ENCODE results near the gene KLRC1.
"Not testable (repeated sequence)": the region's sequence is repeated elsewhere in the genome, so short reads cannot be mapped to it uniquely, and the experiment has no call there.

Gene KLRC1

DNA sequence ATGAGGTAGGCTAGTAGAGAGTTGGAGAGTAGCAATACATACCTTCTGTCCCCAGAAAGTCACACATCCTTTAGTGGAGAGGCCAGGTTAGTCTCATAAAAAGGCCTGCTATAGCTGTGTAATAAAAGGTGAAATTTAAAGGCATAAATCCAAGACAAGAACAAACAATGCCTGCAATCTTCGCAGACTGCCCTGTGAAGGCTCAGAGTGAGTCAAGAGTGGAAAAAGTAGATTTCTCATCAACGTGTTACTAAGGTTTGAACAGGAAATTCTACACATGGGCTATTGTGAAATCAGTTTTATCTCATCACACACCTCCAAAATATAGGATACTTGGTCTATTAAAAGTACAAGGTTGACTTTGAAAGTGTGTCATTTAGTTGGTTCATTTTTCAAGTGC is at the start of gene KLRC1:
KLRC1 (minus strand) TSS at position 222 of the 400 bp plus-strand sequence. CDS start 2,221 bp downstream, outside the sequence.
- Histone ChIP-seq H3K4me3 (ENCODE audit: low read length) (no peak within 1 kb of the TSS), H3K27me3 (ENCODE audit: control insufficient read depth, insufficient read depth, low read length) (no peaks in the 10 kb centered on the region), H3K36me3 (ENCODE audit: control insufficient read depth, insufficient read depth, low read length) (no peaks in the 10 kb centered on the region), H3K27ac (ENCODE audit: low read depth, low read length) (no peak within 1 kb of the TSS), H3K4me1 (ENCODE audit: control insufficient read depth, insufficient read depth, low read length) (no peaks in the 10 kb centered on the region), H3K9ac (ENCODE audit: low read length) (no peak within 1 kb of the TSS)

DNA sequence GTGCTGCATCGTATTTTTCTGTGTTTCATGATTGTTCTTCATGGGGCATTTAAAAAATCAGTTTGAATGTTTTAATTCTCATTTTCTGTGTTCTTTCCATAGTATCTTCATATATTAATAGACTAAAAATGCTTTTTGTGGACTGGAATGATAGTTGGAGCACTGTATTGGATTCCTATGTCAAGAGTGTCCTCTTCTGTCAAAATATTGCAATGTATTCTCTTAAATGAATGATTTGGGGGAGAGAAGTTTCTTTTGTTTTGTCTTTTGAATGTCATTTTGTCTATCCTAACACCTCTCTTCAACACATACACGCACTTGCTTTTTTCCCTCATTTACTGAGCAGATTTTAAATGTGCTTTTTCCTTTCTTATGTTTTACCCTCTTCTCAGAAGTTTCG is 47.9 kb upstream of the KLRC1 start:
- Histone ChIP-seq H3K4me1 (ENCODE audit: control insufficient read depth, insufficient read depth, low read length) (no peaks in the 10 kb centered on the region), H3K27ac (ENCODE audit: low read depth, low read length) (no peak overlapping the region), H3K36me3 (ENCODE audit: control insufficient read depth, insufficient read depth, low read length) (no peaks in the 10 kb centered on the region), H3K9ac (ENCODE audit: low read length) (no peak overlapping the region), H3K4me3 (ENCODE audit: low read length) (no peak overlapping the region), H3K27me3 (ENCODE audit: control insufficient read depth, insufficient read depth, low read length) (no peaks in the 10 kb centered on the region)

DNA sequence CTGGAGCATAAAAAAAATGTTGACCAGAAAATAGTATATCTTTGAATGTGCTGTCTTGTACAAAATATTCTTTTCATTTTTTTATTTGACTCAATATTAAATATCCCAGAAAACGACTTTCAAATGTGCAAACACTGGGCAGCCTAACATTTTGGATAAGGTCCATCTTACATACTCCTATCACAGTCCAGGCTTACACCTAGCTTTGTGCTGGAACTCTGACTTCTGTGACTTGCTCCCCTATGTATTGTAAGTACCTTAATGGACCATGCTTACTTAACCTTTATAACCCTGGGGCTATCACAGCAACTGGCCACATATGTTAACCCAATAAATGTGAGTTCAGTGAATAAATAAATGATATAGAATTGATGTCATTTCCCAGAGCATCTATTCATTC is 44.9 kb upstream of the KLRC1 start:
- Histone ChIP-seq H3K4me1 (ENCODE audit: control insufficient read depth, insufficient read depth, low read length) (no peaks in the 10 kb centered on the region), H3K9ac (ENCODE audit: low read length) (no peak overlapping the region), H3K27me3 (ENCODE audit: control insufficient read depth, insufficient read depth, low read length) (no peaks in the 10 kb centered on the region), H3K4me3 (ENCODE audit: low read length) (no peak overlapping the region), H3K36me3 (ENCODE audit: control insufficient read depth, insufficient read depth, low read length) (no peaks in the 10 kb centered on the region), H3K27ac (ENCODE audit: low read depth, low read length) (no peak overlapping the region)

DNA sequence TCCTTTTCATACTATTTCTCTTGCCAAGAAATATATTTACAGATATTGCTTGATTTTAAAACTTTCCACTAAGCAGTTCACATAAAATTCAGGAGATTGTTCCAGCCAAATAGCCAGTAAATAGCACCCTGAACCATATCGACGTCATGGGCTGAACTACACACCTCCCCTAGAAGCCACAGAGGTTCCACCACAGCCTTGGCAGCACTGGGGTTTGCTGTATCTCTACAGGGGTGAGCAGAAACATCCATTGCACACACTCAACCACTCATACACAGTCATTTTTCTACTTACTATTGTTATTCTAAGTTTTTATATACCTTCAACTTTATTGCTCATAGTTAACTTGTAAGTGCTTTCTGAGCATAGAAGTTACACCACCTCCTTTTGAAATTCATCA is 44.4 kb upstream of the KLRC1 start:
- H3K36me3 ChIP-seq (ENCODE audit: control insufficient read depth, insufficient read depth, low read length), result no peaks in the 10 kb centered on the region

DNA sequence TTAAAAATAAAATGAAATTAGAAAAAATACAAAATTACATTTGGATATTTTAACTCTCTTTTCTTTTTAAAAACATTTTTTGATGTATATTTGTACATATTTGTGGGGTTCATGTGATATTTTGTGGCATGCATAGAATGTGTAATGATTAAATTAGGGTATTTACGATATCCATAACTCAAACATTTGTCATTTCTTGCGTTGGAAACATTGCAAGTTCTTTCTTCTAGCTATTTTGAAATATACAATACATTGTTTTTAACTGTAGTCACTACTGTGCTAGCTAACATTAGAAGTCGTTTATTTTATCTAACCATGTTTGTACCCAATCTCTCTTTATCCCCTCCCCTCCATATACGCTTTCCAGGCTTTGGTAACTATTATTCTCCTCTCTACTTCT is 38.6 kb upstream of the KLRC1 start:
- Histone ChIP-seq H3K27ac (ENCODE audit: low read depth, low read length) (no peak overlapping the region), H3K4me1 (ENCODE audit: control insufficient read depth, insufficient read depth, low read length) (no peaks in the 10 kb centered on the region), H3K36me3 (ENCODE audit: control insufficient read depth, insufficient read depth, low read length) (no peaks in the 10 kb centered on the region), H3K9ac (ENCODE audit: low read length) (no peak overlapping the region), H3K27me3 (ENCODE audit: control insufficient read depth, insufficient read depth, low read length) (no peaks in the 10 kb centered on the region), H3K4me3 (ENCODE audit: low read length) (no peak overlapping the region)

More for the DNA sequence above, 44.4 kb upstream of the KLRC1 start:
- H3K27me3 ChIP-seq (ENCODE audit: control insufficient read depth, insufficient read depth, low read length), result no peaks in the 10 kb centered on the region
- no peak overlapping the region for H3K4me3 ChIP-seq (ENCODE audit: low read length)
- H3K9ac ChIP-seq (ENCODE audit: low read length), result no peak overlapping the region
- no peaks in the 10 kb centered on the region for H3K4me1 ChIP-seq (ENCODE audit: control insufficient read depth, insufficient read depth, low read length)
- H3K27ac ChIP-seq (ENCODE audit: low read depth, low read length), result no peak overlapping the region

DNA sequence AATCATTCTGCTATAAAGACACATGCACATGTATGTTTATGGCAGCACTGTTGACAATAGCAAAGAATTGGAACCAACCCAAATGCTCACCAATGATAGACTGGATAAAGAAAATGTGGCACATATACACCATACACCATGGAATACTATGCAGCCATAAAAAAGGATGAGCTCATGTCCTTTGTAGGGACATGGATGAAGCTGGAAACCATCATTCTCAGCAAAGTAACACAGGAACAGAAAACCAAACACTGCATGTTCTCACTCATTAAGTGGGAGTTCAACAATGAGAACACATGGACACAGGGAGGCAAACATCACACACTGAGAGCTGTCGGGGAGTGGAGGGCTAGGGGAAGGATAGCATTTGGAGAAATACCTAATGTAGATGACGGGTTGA is 34.2 kb upstream of the KLRC1 start:
- H3K36me3 ChIP-seq (ENCODE audit: control insufficient read depth, insufficient read depth, low read length), result not testable (repeated sequence)

DNA sequence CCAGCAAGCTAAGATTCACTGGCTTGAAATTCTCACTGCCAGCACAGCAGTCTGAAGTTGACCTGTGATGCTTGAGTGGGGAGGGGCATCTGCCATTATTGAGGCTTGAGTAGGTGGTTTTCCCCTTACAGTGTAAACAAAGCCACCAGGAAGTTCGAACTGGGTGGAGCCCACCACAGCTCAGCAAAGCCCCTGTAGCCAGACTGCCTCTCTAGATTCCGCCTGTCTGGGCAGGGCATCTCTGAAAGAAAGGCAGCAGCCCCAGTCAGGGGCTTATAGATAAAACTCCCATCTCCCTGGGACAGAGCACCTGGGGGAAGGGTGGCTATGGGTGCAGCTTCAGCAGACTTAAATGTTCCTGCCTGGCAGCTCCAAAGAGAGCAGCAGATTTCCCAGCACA is 28.7 kb upstream of the KLRC1 start:
- not testable (repeated sequence) for H3K27ac ChIP-seq (ENCODE audit: low read depth, low read length); H3K36me3 ChIP-seq (ENCODE audit: control insufficient read depth, insufficient read depth, low read length); H3K4me1 ChIP-seq (ENCODE audit: control insufficient read depth, insufficient read depth, low read length); H3K4me3 ChIP-seq (ENCODE audit: low read length); H3K27me3 ChIP-seq (ENCODE audit: control insufficient read depth, insufficient read depth, low read length); H3K9ac ChIP-seq (ENCODE audit: low read length)

More for the DNA sequence above, 34.2 kb upstream of the KLRC1 start:
- H3K27me3 ChIP-seq (ENCODE audit: control insufficient read depth, insufficient read depth, low read length); H3K4me3 ChIP-seq (ENCODE audit: low read length); H3K27ac ChIP-seq (ENCODE audit: low read depth, low read length); H3K4me1 ChIP-seq (ENCODE audit: control insufficient read depth, insufficient read depth, low read length); H3K9ac ChIP-seq (ENCODE audit: low read length): not testable (repeated sequence)

DNA sequence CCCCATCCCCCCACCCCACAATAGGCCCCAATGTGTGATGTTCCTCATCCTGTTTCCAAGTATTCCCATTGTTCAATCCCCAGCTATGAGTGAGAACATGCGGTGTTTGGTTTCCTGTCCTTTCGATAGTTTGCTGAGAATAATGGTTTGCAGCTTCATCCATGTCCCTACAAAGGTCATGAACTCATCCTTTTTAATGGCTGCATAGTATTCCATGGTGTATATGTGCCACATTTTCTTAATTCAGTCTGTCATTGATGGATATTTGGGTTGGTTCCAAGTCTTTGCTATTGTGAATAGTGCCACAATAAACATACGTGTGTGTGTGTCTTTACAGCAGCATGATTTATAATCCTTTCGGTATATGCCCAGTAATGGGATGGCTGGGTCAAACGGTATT is 19.6 kb upstream of the KLRC1 start:
- not testable (repeated sequence) for H3K4me1 ChIP-seq (ENCODE audit: control insufficient read depth, insufficient read depth, low read length); H3K27ac ChIP-seq (ENCODE audit: low read depth, low read length); H3K9ac ChIP-seq (ENCODE audit: low read length); H3K4me3 ChIP-seq (ENCODE audit: low read length); H3K36me3 ChIP-seq (ENCODE audit: control insufficient read depth, insufficient read depth, low read length); H3K27me3 ChIP-seq (ENCODE audit: control insufficient read depth, insufficient read depth, low read length)

DNA sequence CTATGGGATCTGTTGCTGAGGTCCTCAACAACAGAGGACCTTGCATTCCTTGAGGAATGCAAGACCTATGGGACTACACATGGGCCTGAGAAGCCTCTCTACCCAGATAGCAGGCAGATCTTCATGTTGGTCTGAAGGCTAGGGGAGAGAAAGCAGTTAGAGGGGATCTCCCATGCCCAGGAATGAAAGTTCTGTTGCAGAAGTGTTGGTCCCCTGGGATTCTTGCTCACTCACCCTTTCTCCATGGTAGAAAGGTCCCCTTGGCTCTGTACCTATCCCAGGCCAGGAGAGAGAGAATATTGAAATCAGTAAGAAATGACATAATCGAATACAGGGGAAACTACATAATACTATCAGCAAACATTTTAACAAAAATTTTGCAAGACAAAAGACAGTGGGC is 16.5 kb upstream of the KLRC1 start:
- no peaks in the 10 kb centered on the region for H3K27me3 ChIP-seq (ENCODE audit: control insufficient read depth, insufficient read depth, low read length)
- H3K4me1 ChIP-seq (ENCODE audit: control insufficient read depth, insufficient read depth, low read length), result no peaks in the 10 kb centered on the region
- H3K9ac ChIP-seq (ENCODE audit: low read length), result no peak overlapping the region
- no peaks in the 10 kb centered on the region for H3K36me3 ChIP-seq (ENCODE audit: control insufficient read depth, insufficient read depth, low read length)
- H3K27ac ChIP-seq (ENCODE audit: low read depth, low read length), result no peak overlapping the region
- no peak overlapping the region for H3K4me3 ChIP-seq (ENCODE audit: low read length)

DNA sequence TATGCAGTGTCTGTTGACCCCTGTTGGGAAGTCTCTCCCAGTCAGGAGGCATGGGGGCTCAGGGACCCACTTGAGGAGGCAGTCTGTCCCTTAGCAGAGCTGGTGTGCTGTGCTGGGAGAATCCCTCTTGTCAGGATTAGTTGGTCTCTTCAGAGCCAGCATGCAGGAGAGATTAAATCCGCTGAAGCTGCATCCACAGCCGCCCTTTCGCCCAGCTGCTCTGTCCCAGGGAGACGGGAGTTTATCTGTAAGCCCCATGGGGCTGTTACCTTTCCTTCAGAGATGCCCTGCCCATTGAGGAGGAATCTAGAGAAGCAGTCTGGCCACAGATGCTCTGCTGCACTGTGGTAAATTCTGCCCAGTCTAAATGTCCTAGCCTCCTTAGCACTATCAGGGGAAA is 13.1 kb upstream of the KLRC1 start:
- no peak overlapping the region for H3K9ac ChIP-seq (ENCODE audit: low read length)
- H3K36me3 ChIP-seq (ENCODE audit: control insufficient read depth, insufficient read depth, low read length), result no peaks in the 10 kb centered on the region
- no peaks in the 10 kb centered on the region for H3K27me3 ChIP-seq (ENCODE audit: control insufficient read depth, insufficient read depth, low read length)
- no peak overlapping the region for H3K4me3 ChIP-seq (ENCODE audit: low read length)
- H3K4me1 ChIP-seq (ENCODE audit: control insufficient read depth, insufficient read depth, low read length), result no peaks in the 10 kb centered on the region
- no peak overlapping the region for H3K27ac ChIP-seq (ENCODE audit: low read depth, low read length)

DNA sequence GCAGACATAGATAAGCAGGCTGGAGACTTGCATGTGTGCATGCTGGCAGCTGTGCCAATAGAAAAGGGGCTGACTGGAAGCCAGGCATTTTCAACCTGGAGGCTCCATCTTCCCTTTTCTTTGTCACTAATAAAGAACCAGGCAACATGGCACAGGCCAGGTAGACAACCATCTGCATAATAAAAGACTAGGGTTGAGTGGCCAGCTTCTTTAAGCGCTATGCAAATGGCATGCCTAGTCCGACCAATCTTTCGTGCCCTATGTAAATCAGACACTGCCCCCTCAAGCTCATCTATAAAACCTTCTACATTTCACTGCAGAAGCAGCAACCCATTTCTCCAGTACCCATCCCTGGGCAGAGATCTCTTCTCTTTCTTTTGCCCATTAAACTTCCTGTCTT is 4.6 kb upstream of the KLRC1 start:
- no peaks in the 10 kb centered on the region for H3K36me3 ChIP-seq (ENCODE audit: control insufficient read depth, insufficient read depth, low read length)
- H3K27ac ChIP-seq (ENCODE audit: low read depth, low read length), result no peak overlapping the region
- H3K4me3 ChIP-seq (ENCODE audit: low read length), result no peak overlapping the region
- H3K4me1 ChIP-seq (ENCODE audit: control insufficient read depth, insufficient read depth, low read length), result no peaks in the 10 kb centered on the region
- no peaks in the 10 kb centered on the region for H3K27me3 ChIP-seq (ENCODE audit: control insufficient read depth, insufficient read depth, low read length)
- no peak overlapping the region for H3K9ac ChIP-seq (ENCODE audit: low read length)

DNA sequence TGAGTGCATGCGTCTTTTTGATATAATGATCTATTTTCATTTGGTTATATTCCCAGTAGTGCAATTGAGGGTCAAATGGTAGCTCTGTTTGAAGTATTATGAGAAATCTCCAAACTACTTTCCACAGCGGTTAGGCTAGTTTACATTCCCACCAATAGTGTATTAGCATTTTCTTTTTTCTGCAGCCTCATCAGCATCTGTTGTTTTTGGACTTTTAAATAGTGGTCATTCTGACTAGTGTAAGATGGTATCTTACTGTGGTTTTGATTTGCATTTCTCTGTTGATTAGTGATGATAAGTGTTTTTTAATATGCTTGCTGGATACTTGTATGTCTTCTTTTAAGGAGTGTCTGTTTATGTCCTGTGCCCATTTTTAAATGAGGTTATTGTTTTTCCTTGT is 3.7 kb upstream of the KLRC1 start:
- no peak overlapping the region for H3K9ac ChIP-seq (ENCODE audit: low read length)

DNA sequence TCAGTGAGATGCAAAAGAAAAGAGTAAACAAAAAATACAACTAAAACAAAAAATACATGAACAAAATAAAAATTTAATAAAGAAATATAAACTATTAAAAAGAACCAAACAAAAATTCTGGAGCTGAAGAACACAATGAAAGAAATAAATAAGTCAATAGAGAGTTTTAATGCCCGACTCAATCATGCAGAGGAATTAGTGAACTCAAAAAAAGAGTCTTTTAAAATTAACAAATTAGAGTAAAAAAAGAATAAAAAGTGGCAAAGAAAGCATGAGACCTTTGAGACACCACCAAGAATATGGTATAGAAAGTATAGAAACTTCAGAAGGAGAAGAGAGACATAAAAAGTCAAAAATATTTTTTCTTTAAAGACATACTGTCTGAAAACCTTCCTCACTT is 2.6 kb upstream of the KLRC1 start:
- Histone ChIP-seq H3K4me3 (ENCODE audit: low read length) (no peak overlapping the region), H3K27ac (ENCODE audit: low read depth, low read length) (no peak overlapping the region), H3K36me3 (ENCODE audit: control insufficient read depth, insufficient read depth, low read length) (no peaks in the 10 kb centered on the region), H3K9ac (ENCODE audit: low read length) (no peak overlapping the region), H3K4me1 (ENCODE audit: control insufficient read depth, insufficient read depth, low read length) (no peaks in the 10 kb centered on the region), H3K27me3 (ENCODE audit: control insufficient read depth, insufficient read depth, low read length) (no peaks in the 10 kb centered on the region)

More for the DNA sequence above, 3.7 kb upstream of the KLRC1 start:
- no peaks in the 10 kb centered on the region for H3K27me3 ChIP-seq (ENCODE audit: control insufficient read depth, insufficient read depth, low read length)
- no peak overlapping the region for H3K27ac ChIP-seq (ENCODE audit: low read depth, low read length)
- no peaks in the 10 kb centered on the region for H3K4me1 ChIP-seq (ENCODE audit: control insufficient read depth, insufficient read depth, low read length)
- no peak overlapping the region for H3K4me3 ChIP-seq (ENCODE audit: low read length)
- H3K36me3 ChIP-seq (ENCODE audit: control insufficient read depth, insufficient read depth, low read length), result no peaks in the 10 kb centered on the region

DNA sequence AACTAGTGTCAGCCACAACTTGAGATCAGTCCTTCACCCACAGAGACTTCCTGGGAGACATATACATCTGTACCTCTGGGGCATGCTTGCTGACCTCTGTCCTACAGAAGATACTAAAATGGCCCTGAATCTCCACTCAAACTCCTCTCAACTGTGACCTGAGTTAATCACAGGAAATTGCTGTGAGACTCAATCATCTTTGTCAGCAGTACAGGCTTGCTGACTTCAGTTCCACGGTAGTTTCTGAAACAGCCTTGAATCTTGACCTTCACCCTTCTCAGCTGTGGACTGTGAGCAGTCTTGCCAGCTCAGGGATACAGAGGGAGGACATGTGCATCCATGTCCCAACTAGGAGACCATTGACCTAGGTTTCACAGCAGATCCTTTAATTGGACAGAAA is 1.4 kb upstream of the KLRC1 start:
- no peak overlapping the region for H3K9ac ChIP-seq (ENCODE audit: low read length)
- no peak overlapping the region for H3K27ac ChIP-seq (ENCODE audit: low read depth, low read length)

More for the DNA sequence above, 1.4 kb upstream of the KLRC1 start:
- Histone ChIP-seq H3K4me3 (ENCODE audit: low read length) (no peak overlapping the region), H3K36me3 (ENCODE audit: control insufficient read depth, insufficient read depth, low read length) (no peaks in the 10 kb centered on the region), H3K4me1 (ENCODE audit: control insufficient read depth, insufficient read depth, low read length) (no peaks in the 10 kb centered on the region), H3K27me3 (ENCODE audit: control insufficient read depth, insufficient read depth, low read length) (no peaks in the 10 kb centered on the region)

Measured in rectal smooth muscle tissue (tissue), 1 donor.